ENCODE measurements around the gene DUT.

DUT gene

DNA sequence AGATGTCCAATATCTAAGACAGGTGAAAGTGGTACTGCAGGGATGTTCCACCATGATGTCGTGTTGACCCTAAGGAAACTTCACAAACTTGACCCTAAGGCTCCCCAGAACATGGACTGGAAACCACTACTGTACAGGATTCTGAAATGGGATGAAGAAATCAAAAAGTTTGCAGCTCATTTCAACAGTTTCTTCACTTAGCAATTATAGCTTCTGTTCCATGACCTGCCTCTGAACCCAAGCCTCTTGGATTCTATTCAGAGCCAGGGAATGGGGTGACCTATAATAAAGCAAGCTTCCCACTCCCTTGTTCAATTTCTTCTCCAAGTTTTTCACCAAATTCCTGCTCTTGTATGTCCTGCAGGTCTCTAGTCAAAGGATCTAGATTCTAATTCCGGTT, 40.7 kb downstream of the DUT start:
- DNase-seq: no peak

- DNase-seq: peak; percentile 11
Measured at GRCh38 chr15:48373821-48374451, 42.7 kb downstream of the DUT start.

DNA sequence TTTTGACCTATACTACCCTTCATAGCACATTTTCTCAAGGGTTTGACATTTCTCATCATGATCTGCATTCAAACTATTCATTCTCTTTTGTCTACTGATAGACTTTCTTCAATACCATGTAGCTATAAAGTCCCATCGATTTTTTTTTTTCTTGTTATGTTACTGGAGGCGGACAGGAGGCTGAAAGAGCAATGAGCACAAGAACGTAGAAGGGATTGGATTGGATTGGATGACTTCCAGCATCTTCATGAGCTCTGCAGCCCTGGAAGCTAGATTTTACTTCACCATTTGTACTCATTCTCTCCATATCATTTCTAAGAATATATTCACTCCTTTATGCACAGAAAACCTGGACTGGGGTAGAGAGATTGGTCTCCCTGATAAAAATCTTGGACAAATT, 43.2 kb downstream of the DUT start:
- DNase-seq: no peak

DNA sequence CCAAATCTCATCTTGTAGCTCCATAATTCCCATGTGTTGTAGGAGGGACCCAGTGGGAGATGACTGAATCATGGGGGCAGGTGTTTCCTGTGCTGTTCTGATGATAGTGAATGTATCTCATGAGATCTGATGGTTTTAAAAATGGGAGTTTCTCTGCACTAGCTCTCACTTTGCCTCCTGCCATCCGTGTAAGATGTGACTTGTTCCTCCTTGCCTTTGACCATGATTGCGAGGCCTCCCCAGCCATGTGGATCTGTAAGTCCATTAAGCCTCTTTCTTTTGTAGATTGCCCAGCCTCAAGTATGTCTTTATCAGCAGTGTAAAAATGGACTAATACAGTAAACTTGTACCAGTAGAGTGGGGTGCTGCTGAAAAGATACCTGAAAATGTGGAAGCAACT, 44.5 kb downstream of the DUT start:
- DNase-seq: no peak

DNA sequence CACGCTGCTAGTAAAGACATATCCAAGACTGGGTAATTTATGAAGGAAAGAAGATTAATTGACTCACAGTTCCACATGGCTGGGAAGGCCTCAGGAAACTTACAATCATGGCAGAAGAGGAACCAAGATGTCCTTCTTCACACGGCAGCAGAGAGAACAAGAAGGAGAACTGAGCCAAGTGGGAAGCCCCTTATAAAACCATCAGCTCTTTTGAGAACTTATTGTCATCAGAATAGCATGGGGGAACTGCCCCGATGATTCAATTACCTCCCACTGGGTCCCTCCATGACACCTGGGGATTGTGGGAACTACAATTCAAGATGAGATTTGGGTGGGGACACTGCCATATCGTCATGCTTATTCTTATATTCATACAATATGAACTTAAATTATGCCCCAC, 49.0 kb downstream of the DUT start:
- DNase-seq: no peak

GRCh38 chr15:48381861-48382260, 50.6 kb downstream of the DUT start:
- DNase-seq: no peak

- DNase-seq: no peak
Measured at GRCh38 chr15:48383031-48383430, 51.8 kb downstream of the DUT start.

GRCh38 chr15:48384616-48385015, 53.4 kb downstream of the DUT start:
- no peak for DNase-seq

- no peak for DNase-seq
Measured at GRCh38 chr15:48385031-48385830, 54.0 kb downstream of the DUT start.

DNA sequence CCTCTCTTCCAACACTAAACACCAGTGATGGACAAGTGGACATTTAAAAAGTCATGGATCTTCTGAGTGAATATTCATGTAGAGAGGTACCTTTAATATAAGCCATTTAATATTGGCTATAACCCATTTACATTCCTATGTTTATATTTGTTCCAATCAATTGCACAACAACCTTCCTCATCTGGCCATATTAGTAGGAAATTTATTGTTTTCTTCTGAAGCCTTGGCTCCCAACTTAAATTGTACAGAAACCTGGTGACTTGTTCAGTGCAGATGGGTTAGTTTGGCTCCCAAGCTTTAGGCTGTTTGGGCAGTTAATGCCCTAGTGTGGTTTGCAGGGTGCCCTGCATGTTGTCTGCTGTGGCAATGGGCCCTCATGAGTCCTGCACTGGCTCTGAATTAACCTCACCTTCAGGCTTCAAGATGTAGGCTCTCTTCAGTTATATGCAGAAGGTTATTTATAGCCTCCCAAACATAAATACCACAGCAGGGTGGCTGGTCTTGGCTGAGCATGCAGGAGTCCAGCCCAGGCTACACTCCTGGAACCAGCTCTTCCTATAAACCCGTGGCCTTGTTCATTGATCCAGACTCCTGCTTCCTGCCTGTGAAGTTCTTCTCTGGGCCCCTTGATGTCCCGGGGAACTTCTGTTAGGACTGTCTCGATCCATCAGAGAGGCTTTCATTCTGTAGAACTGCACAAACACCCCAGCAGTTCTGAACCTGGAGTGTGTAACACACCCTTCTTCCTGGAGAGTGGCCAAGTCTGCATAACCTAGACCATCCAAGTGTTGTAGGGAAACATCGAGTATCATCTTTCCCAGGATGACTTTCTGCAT, 57.0 kb downstream of the DUT start:
- no peak for DNase-seq

DNA sequence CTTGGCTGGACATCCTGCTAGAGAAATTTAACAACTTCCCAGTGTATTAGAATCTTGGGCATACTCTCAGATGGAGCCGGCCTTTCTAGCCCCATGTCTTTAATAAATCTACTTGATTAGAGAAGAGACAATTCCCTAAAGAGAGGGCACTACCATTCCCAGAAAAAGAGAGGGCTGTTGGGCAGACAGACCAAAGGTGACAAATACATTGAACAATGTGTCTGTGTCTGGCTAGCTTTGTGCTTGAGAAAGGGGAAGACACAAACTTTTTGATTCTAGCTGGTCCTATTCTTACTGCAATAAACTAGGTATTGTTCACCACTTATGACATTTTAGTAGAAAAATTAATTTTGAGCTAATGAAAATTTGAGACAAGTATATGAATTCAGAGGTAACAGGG, 57.7 kb downstream of the DUT start:
- DNase-seq: no peak

DNA sequence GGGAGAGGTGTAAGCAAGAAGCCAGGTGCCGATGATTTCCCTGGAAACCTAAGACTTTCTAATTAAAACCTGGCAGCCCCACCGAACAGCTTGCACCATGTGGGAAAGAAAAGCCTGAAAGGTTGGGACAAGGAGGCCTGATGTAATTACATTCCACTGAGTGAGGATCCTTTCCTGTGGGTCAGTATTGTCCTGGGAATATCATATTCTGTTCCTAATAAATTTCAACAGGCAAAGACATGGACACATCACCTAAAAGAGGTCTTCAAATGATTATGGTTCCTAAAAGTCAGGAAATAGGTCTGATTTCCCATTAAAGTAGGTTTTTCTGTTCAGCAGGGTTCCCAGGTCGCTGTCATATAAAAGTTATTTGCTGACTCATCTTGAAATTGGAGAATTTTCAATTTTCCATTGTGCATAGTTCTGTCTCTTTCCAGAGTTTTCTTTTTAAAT, 58.5 kb downstream of the DUT start:
- no peak for DNase-seq

GRCh38 chr15:48391950-48392349, 60.7 kb downstream of the DUT start:
- no peak for DNase-seq

GRCh38 chr15:48392356-48392755, 61.1 kb downstream of the DUT start:
- no peak for DNase-seq
